ENCODE data around the gene SPSB3. TPM values are rescaled to one million over a fixed set of nuclear protein-coding genes. Genes with fewer than 3 reads are reported as not detected.
"Not testable (repeated sequence)": the region's sequence is repeated elsewhere in the genome, so short reads cannot be mapped to it uniquely, and the experiment has no call there.

Gene SPSB3
- total RNA-seq, 2 experiments from 2014 or later, result 46.4 to 47.7 TPM

DNA sequence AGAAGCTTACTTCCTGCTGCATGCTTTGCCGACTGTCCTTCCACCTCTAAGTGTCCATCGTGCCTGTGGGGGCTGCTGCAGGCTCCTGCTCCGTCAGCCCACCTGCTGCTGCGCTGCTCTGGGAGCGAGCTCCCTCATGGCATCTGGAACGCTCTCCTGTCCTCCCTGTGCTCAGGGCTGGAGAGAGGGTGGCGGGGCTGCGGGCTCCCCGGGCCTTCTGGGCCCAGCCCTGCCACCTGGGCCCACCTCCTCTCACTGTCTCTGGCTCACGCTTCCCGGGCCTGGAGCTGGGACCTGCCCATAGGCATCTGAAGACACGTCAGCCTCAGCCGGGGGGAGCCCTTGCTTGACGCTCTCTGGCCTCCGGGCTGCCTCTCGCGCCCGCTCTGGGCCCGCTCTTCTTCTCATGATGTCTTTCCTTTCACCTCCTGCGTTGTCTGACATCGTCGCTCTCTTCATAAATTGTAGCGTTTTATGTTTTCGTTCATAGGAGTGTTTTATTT lies 38.0 kb downstream of the SPSB3 start:
- Mint-ChIP-seq H3K4me1 (no peaks in the 10 kb centered on the region), H3K27ac (no peak overlapping the region), H3K36me3 (ENCODE audit: low read depth) (peaks cover 7% of the 10 kb centered on the region), H3K9me3 (no peaks in the 10 kb centered on the region), H3K4me3 (no peak overlapping the region), H3K27me3 (no peaks in the 10 kb centered on the region)
- DNase-seq, result no peak
- ChIA-PET CTCF (interaction anchor here (0.6 kb wide), 1 partner anchor 62 kb away, joined by 3 read pairs; no protein-coding TSS in a partner anchor), POLR2A (no interaction called here)

DNA sequence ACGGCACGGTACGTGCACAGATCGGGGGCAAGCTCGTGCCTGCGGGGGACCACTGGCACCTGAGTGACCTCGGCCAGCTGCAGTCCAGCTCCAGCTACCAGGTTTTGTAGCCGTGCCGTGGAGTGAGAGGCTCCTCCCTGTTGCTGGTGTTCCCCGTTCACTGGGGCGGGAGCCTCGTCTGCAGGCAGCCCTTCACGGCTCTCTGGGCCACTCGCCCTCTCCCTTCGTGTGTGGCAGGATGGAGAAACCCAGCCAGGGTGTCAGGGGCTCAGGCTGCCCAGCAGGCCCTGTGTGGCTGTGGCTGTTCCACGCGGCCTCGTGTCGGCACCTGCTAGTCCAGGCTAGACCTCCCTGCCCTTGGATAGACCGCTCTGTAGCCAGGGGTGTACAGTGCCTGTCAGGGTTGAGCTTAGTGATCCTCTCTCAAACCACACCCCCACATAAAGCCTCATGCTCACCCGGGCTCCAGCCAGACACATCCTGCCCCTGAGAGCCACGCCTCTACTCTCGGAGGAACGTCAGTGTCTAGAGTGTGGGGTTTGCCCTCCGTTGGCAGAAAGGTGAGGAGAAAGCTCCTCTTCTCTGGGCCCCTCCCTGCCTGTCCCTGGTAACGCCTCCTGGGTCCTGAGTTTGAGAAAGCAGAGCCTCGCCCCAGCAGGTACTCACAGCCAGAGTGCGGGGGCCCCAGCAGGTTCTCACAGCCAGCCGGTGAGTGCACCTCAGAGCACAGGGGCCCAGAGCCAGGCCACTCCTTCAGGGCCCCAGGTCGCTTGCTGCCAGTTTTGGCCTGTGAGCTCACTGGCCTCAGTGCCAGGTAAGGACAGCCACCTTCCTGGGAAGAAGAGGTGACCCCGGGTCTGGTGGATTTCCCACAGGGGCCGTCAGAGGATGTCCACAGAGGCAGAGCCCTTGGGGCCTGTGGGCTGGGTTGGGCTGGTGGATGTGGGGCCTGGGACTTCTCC lies 38.7 kb downstream of the SPSB3 start:
- no peaks in the 10 kb centered on the region for H3K4me1 Mint-ChIP-seq
- CTCF ChIA-PET, result interaction anchor here (0.6 kb wide), 1 partner anchor 61 kb away, joined by 3 read pairs; no protein-coding TSS in a partner anchor
- no peaks in the 10 kb centered on the region for H3K27me3 Mint-ChIP-seq
- no peak overlapping the region for H3K27ac Mint-ChIP-seq
- POLR2A ChIA-PET, result no interaction called here
- no peak for DNase-seq
- no peaks in the 10 kb centered on the region for H3K9me3 Mint-ChIP-seq
- H3K36me3 Mint-ChIP-seq (ENCODE audit: low read depth), result no peaks in the 10 kb centered on the region
- H3K4me3 Mint-ChIP-seq, result no peak overlapping the region

DNA sequence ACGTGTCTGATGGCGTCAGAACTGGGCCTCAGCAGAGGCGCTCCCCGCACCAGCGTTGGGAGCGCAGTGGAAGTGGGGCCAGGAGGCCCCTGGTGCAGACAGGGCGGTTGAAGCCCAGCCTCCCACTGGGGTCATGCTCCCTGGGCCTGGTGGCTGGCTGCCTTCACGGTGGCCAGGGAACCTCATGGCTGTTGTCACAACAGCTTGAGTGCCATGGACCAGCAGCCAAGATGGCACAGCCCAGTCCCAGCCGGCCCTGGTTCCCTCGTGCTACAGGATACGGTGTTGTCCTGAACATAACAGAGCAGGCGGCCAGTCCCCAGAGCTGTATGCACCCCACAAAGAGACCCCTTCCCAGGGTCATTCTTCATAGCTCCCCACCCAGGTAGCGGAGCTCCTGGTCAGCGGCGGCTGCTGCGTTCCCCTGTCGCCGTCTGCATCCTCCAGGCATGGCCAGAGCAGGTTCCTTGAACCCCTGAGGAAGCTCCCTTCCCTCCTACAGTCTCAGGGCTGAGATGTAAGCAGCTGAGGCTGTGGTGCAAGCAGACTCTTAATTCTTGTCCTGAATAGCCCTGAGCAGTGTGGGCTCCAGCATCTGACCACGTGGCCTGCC lies 40.7 kb downstream of the SPSB3 start:
- no peak overlapping the region for H3K4me3 Mint-ChIP-seq
- H3K27ac Mint-ChIP-seq, result no peak overlapping the region
- CTCF ChIA-PET, result no interaction called here
- H3K36me3 Mint-ChIP-seq (ENCODE audit: low read depth), result no peaks in the 10 kb centered on the region
- H3K27me3 Mint-ChIP-seq, result no peaks in the 10 kb centered on the region
- no peak for DNase-seq
- no peaks in the 10 kb centered on the region for H3K4me1 Mint-ChIP-seq
- POLR2A ChIA-PET, result interaction anchor here (1.4 kb wide), 1 partner anchor 13 kb away, joined by 4 read pairs; no protein-coding TSS in a partner anchor
- no peaks in the 10 kb centered on the region for H3K9me3 Mint-ChIP-seq

DNA sequence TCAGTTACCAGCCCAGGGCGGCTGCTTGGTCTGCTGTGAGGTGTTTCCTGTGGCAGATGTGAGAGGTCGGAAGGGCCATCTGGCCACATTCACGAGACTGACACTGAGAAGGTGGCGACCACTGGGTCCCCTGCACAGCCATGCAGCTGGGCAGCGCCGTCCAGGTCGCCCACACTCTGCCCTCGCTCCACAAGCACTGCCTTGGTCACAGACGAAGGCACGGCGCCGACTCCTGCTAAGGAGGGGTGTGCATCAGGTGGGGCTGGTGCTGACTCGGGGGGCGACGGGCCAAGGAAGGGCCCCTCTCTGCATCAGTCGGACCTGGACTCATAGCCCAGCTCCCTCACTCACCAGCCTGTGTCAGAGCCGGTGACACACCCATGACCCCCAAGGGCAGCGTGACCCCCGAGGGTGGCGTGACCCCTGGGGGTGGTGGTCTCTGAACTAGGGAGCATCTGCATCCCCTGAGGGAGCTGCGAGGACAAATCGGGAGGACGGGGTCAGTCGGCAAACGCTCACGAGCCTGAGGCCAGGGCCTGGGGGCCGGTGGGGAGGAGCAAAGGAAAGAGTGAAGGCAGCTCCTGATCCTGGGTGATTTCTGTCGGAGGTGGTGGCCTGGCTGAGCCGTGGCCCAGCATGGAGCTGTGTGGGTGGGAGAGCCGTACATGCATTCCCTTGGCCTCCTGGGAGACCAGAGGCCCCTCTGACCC lies 41.4 kb downstream of the SPSB3 start:
- no peaks in the 10 kb centered on the region for H3K36me3 Mint-ChIP-seq (ENCODE audit: low read depth)
- H3K27ac Mint-ChIP-seq, result no peak overlapping the region
- H3K4me1 Mint-ChIP-seq, result no peaks in the 10 kb centered on the region
- no peak for DNase-seq
- CTCF ChIA-PET, result no interaction called here
- H3K4me3 Mint-ChIP-seq, result no peak overlapping the region
- H3K27me3 Mint-ChIP-seq, result no peaks in the 10 kb centered on the region
- no peaks in the 10 kb centered on the region for H3K9me3 Mint-ChIP-seq
- POLR2A ChIA-PET, result interaction anchor here (1.4 kb wide), 1 partner anchor 13 kb away, joined by 4 read pairs; no protein-coding TSS in a partner anchor

DNA sequence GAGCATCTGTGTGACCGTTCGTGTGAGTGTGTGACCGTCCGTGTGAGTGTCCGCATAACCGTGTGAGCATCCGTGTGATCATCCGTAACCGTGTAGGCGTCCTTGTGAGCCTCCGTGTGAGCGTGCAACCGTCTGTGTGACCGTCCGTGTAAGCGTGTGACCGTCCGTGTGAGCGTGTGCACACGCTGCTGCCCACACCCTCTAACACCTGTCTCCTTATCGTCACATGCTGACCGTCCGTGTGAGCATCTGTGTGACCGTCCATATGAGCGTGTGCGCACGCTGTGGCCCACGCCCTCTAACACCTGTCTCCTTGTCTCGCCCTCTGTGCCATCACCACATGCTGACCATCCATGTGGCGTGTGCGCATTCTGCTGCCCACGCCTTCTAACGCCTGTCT lies 42.1 kb downstream of the SPSB3 start:
- Mint-ChIP-seq H3K27ac (no peak overlapping the region), H3K4me1 (no peaks in the 10 kb centered on the region), H3K36me3 (ENCODE audit: low read depth) (no peaks in the 10 kb centered on the region), H3K9me3 (no peaks in the 10 kb centered on the region), H3K27me3 (no peaks in the 10 kb centered on the region), H3K4me3 (no peak overlapping the region)
- POLR2A ChIA-PET, result no interaction called here
- CTCF ChIA-PET, result no interaction called here
- DNase-seq, result no peak

DNA sequence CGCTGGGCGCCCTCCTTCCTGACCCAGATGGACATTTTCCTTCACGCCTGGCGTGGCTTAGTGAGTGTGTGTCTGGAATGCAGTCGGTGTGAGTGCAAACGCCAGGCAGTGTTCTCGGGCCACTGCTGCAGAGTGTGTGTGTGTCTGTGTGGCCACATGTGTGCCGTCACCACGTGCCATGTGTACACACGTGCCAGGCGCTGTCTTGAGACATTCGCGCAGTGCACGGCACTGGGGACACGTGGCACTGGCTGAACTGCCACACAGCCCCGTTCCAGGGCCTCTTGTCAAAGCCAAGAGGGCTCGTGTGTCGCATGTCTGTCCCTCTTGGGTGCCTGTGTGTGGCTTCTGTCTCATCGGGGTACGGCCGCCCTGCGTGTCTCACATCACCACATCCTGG lies 47.6 kb downstream of the SPSB3 start:
- Mint-ChIP-seq H3K27ac (no peak overlapping the region), H3K27me3 (no peaks in the 10 kb centered on the region), H3K36me3 (ENCODE audit: low read depth) (peaks cover 15% of the 10 kb centered on the region), H3K9me3 (no peaks in the 10 kb centered on the region), H3K4me3 (no peak overlapping the region), H3K4me1 (no peaks in the 10 kb centered on the region)
- no peak for DNase-seq
- POLR2A ChIA-PET, result no interaction called here
- CTCF ChIA-PET, result no interaction called here

DNA sequence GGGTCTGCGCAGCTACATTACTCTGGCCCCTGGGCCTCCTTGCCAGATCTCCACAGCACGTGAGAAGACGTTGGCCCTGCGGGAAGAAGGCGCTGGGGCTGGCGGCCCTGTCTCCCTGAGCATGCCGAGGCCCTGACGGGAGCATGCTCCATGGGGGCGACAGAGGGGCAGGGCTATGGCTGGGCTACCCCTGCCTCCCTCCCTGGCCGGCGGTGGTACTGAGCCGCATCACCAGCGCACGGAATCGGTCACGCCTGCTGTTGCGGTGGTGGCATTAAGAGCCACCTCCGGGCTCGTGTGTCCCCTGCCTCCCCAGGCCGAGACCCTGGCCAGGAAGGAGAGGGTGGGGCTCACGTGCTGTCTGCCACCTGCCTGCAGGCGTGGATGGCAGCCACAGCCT lies 48.2 kb downstream of the SPSB3 start:
- Mint-ChIP-seq H3K36me3 (ENCODE audit: low read depth) (peaks cover 17% of the 10 kb centered on the region), H3K27me3 (no peaks in the 10 kb centered on the region), H3K27ac (no peak overlapping the region), H3K4me1 (no peaks in the 10 kb centered on the region), H3K9me3 (no peaks in the 10 kb centered on the region), H3K4me3 (no peak overlapping the region)
- POLR2A ChIA-PET, result no interaction called here
- no peak for DNase-seq
- CTCF ChIA-PET, result interaction anchor here (1.9 kb wide), 1 partner anchor 11 kb away, joined by 8 read pairs; no protein-coding TSS in a partner anchor

DNA sequence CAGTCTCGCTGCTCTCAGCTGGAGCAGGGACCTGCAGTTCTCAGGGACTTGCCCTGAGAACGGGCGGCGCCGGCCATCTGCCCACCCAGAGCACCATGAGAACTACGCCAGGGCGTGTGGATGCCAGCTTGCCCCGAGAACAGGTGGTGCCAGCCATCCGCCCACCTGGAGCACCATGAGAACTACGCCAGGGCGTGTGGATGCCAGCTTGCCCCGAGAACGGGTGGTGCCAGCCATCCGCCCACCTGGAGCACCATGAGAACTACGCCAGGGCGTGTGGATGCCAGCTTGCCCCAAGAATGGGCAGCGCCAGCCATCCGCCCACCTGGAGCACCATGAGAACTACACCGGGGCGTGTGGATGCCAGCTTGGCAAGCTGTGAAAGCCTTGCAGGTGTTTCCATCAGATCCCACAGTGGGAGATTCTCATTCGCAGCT lies 49.8 kb downstream of the SPSB3 start:
- H3K27ac Mint-ChIP-seq, H3K4me1 Mint-ChIP-seq, DNase-seq, H3K9me3 Mint-ChIP-seq, H3K27me3 Mint-ChIP-seq, POLR2A ChIA-PET, H3K4me3 Mint-ChIP-seq: not testable (repeated sequence)
- H3K36me3 Mint-ChIP-seq (ENCODE audit: low read depth), result peaks cover 21% of the 10 kb centered on the region
- CTCF ChIA-PET, result interaction anchor here (1.9 kb wide), 2 partner anchors 9 to 26 kb away, joined by 5 to 8 read pairs; partner anchors contain the start of gene MAPK8IP3

DNA sequence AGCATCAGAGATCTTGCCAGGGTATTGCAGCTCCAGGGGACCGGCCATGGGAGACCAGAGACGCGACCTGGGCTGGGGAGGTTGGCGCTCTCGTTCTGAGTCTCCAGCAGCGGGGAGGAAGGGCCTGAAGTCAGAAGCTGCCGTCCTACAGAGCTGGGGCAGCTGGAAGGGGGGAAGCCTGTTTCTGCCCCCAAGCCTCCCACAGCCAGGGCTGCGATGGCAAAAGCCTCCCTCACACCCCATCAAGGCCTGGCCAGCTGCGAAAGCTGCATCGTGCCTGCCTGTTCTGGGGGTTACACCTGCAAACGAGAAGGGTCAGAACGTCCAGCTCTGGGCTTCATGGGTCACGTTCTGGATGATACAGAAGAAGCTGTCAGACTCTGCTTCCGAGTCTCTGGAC lies 50.3 kb downstream of the SPSB3 start:
- H3K4me1 Mint-ChIP-seq, result no peaks in the 10 kb centered on the region
- H3K27ac Mint-ChIP-seq, result no peak overlapping the region
- no peaks in the 10 kb centered on the region for H3K27me3 Mint-ChIP-seq
- no peaks in the 10 kb centered on the region for H3K9me3 Mint-ChIP-seq
- H3K4me3 Mint-ChIP-seq, result no peak overlapping the region
- no peak for DNase-seq
- ChIA-PET POLR2A (no interaction called here), CTCF (interaction anchor here (1.9 kb wide), 1 partner anchor 26 kb away, joined by 5 read pairs; the partner anchor contains the start of gene MAPK8IP3)
- H3K36me3 Mint-ChIP-seq (ENCODE audit: low read depth), result peaks cover 26% of the 10 kb centered on the region

DNA sequence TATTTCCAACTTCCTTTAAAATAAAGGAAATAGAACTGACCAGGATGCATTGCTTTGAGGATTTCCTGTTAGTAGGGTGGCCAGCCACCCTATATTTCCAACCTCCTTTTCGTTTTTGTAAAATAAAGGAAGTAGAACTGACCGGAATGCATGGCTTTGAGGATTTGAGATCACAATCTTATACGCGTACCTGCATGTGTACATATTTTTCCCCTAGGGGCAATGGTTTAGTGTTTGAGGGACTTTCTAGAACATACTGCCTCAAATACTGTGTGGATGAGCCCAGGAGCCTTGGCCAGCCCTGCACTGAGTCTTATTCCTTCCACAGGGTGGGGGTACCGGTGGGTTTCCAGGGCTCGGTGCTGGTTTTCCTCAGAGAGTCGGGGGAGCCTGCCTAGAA lies 50.8 kb downstream of the SPSB3 start:
- DNase-seq, result no peak
- H3K27ac Mint-ChIP-seq, result no peak overlapping the region
- no peaks in the 10 kb centered on the region for H3K27me3 Mint-ChIP-seq
- H3K9me3 Mint-ChIP-seq, result no peaks in the 10 kb centered on the region
- peaks cover 30% of the 10 kb centered on the region for H3K36me3 Mint-ChIP-seq (ENCODE audit: low read depth)
- CTCF ChIA-PET, result no interaction called here
- POLR2A ChIA-PET, result no interaction called here
- no peaks in the 10 kb centered on the region for H3K4me1 Mint-ChIP-seq
- H3K4me3 Mint-ChIP-seq, result no peak overlapping the region

DNA sequence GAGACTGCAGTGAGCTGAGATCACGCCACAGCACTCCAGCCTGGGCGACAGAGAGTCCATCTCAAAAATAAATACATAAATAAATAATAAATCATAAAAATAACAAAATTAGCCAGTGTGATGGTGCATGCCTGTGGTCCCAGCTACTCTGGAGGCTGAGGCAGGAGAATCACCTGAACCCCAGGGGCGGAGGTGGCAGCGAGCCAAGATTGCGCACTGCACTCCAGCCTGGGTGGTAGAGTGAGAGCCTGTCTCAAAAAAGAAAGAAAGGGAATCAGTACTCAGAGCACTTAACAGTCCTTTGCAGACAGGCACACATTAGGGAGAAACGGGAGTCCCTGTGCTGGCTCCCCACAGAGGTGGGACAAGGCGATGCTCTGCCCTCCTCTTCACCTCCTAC lies 51.3 kb downstream of the SPSB3 start:
- ChIA-PET CTCF (no interaction called here), POLR2A (no interaction called here)
- DNase-seq, result no peak
- Mint-ChIP-seq H3K36me3 (ENCODE audit: low read depth) (peaks cover 32% of the 10 kb centered on the region), H3K4me1 (no peaks in the 10 kb centered on the region), H3K27ac (no peak overlapping the region), H3K4me3 (no peak overlapping the region), H3K9me3 (no peaks in the 10 kb centered on the region), H3K27me3 (no peaks in the 10 kb centered on the region)

DNA sequence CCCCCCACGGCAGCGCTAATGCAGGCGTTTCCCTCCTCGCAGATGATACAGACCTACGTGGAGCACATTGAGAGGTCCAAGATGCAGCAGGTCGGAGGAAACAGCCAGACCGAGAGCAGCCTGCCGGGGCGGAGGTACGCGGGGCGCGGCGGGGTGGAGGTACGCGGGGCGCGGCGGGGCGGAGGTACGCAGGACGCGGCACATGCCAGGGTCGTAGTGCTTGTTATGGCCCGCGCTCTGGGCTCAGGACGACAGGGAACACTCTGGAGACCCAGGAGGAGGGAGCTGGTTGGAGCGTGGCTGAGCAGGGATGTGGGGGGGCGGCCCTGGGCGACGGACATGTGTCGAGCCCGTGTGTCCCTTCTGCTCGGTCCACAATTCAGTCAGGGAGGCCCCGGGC lies 52.9 kb downstream of the SPSB3 start:
- POLR2A ChIA-PET, result no interaction called here
- Mint-ChIP-seq H3K9me3 (no peaks in the 10 kb centered on the region), H3K4me1 (no peaks in the 10 kb centered on the region), H3K36me3 (ENCODE audit: low read depth) (peaks cover 33% of the 10 kb centered on the region), H3K4me3 (no peak overlapping the region), H3K27me3 (no peaks in the 10 kb centered on the region), H3K27ac (no peak overlapping the region)
- CTCF ChIA-PET, result interaction anchor here (0.9 to 1.1 kb wide), 2 partner anchors 10 to 24 kb away, joined by 3 to 5 read pairs; partner anchors contain the start of gene MAPK8IP3
- no peak for DNase-seq

DNA sequence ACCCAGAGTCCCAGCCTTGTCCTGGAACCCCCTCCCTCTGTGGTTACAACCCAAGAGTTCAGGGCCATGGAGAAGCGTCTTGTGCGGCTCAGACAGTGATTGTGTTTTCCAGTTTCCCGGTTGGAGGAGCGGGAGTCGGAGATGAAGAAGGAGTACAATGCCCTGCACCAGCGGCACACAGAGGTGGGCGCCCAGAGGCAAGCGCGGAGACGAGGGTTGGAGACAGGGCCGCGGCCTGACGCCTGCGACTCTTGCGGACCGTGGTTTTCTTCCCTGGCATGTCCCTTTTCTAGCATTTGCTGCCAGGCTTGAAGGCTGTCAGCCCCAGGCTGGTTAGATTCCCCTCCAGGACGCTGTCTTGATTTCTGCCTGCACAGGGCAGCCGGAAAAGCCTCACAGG lies 53.3 kb downstream of the SPSB3 start:
- H3K4me1 Mint-ChIP-seq, result no peaks in the 10 kb centered on the region
- no peak overlapping the region for H3K4me3 Mint-ChIP-seq
- H3K27me3 Mint-ChIP-seq, result no peaks in the 10 kb centered on the region
- peaks cover 33% of the 10 kb centered on the region for H3K36me3 Mint-ChIP-seq (ENCODE audit: low read depth)
- no peak for DNase-seq
- no peaks in the 10 kb centered on the region for H3K9me3 Mint-ChIP-seq
- no peak overlapping the region for H3K27ac Mint-ChIP-seq
- POLR2A ChIA-PET, result interaction anchor here (1.3 kb wide), 1 partner anchor 13 kb away, joined by 4 read pairs; no protein-coding TSS in a partner anchor
- CTCF ChIA-PET, result no interaction called here

Measured in activated CD4-positive, alpha-beta memory T cell treated with anti-CD3 and anti-CD28 coated beads, Interleukin-2, amount 10 ng/mL, durations not matched to agents 7 days and 5 days (primary cell).